HG03095 (cell line): ENCODE data around the gene SEH1L.
"Not testable (repeated sequence)": the region's sequence is repeated elsewhere in the genome, so short reads cannot be mapped to it uniquely, and the experiment has no call there.

Source experiments
- ATAC-seq: cut with Tn5 transposase; IDR thresholded peaks from one replicate; pipeline ENCODE4 v1.9.1; 2021; ENCODE audit warnings: moderate library complexity; ENCODE audit not compliant: unreplicated experiment

SEH1L gene

GRCh38 chr18:12943215-12943614, 4.6 kb upstream of the SEH1L start:
- ATAC-seq = no peak

GRCh38 chr18:12944709-12945108, 3.1 kb upstream of the SEH1L start:
- ATAC-seq = no peak

GRCh38 chr18:12946549-12947284, 1.1 kb upstream of the SEH1L start:
- ATAC-seq = peak; percentile 3

- ATAC-seq = peak; percentile 66
Measured at GRCh38 chr18:12948050-12948804, 416 bp downstream of the SEH1L start.

- no peak for ATAC-seq
Measured at GRCh38 chr18:12958478-12958877, 10.7 kb downstream of the SEH1L start.

GRCh38 chr18:12960395-12960794, 12.6 kb downstream of the SEH1L start:
- no peak for ATAC-seq

- ATAC-seq = no peak
Measured at GRCh38 chr18:12960853-12961397, 13.1 kb downstream of the SEH1L start.

- no peak for ATAC-seq
Measured at GRCh38 chr18:12963069-12963468, 15.3 kb downstream of the SEH1L start.

GRCh38 chr18:12968115-12968514, 20.3 kb downstream of the SEH1L start:
- no peak for ATAC-seq

- ATAC-seq = no peak
Measured at GRCh38 chr18:12968619-12969018, 20.8 kb downstream of the SEH1L start.

GRCh38 chr18:12973562-12974213, 25.9 kb downstream of the SEH1L start:
- ATAC-seq = no peak

GRCh38 chr18:12975488-12975887, 27.7 kb downstream of the SEH1L start:
- no peak for ATAC-seq

- ATAC-seq = no peak
Measured at GRCh38 chr18:12976305-12976704, 28.5 kb downstream of the SEH1L start.

- not testable (repeated sequence) for ATAC-seq
Measured at GRCh38 chr18:12980065-12980464, 32.3 kb downstream of the SEH1L start.

GRCh38 chr18:12989397-12990122, 41.7 kb downstream of the SEH1L start:
- no peak for ATAC-seq

GRCh38 chr18:12990123-12990475, 42.3 kb downstream of the SEH1L start:
- no peak for ATAC-seq

GRCh38 chr18:12990641-12990966, 42.8 kb downstream of the SEH1L start:
- ATAC-seq = peak; percentile 1

- ATAC-seq = peak; percentile 75
Measured at GRCh38 chr18:12990967-12991820, 43.4 kb downstream of the SEH1L start, which contains the start of gene CEP192. Gene CEP192, plus strand, starts transcription at chr18:12991362. Its CDS starts 8,063 bp downstream, at chr18:12999425.

GRCh38 chr18:12991821-12992179, 44.0 kb downstream of the SEH1L start:
- no peak for ATAC-seq

- ATAC-seq = no peak
Measured at GRCh38 chr18:12993439-12993838, 45.6 kb downstream of the SEH1L start.
